SK-N-SH (cell line): ENCODE results near the gene ATP11A. TPM values are rescaled to one million over a fixed set of nuclear protein-coding genes. Genes with fewer than 3 reads are reported as not detected.

Source experiments
- CTCF ChIA-PET: fragments of 300-600, 350-600 bp; formaldehyde crosslinking; extraction: SDS; loops from one replicate; lab custom pipeline; 2021; lab: Yijun Ruan, JAX
- POLR2A ChIA-PET: fragments of 350-600 bp; sonication (Branson Sonifier 250); formaldehyde crosslinking; extraction: SDS; loops from one replicate; lab custom pipeline; 2020; ENCODE audit warnings: antibody characterized with exemption, inconsistent platforms; lab: Yijun Ruan, JAX
- DNase-seq: peaks from one replicate; pipeline ENCODE4 v3.0.0; 2012
- H2AFZ ChIP-seq: fragments of 200-600 bp; sonication (generic); 2 replicates; pipeline ENCODE4 v1.8.1; 2016; ENCODE audit warnings: antibody characterized with exemption, mild to moderate bottlenecking, low read depth
- H3F3A ChIP-seq: fragments of 200-600 bp; sonication (generic); replicated peaks from 2 replicates; pipeline ENCODE3; 2016; ENCODE audit warnings: antibody characterized with exemption, mild to moderate bottlenecking; ENCODE audit not compliant: insufficient read depth
- H3K27ac ChIP-seq, 2 experiments: fragments of 200-500 bp in 1 of 2; fragments of 200-600 bp in 1 of 2; sonication (Bioruptor generic) in 1 of 2; sonication (generic), shearing (Covaris generic) in 1 of 2; 2 replicates each; pipeline versions ENCODE4 v1.5.1 to v1.6.1; 2014 to 2016; ENCODE audit warnings: low read depth in 2 of 2, inconsistent platforms in 1 of 2, low read length in 1 of 2, mild to moderate bottlenecking in 1 of 2, mixed read lengths in 1 of 2
- H3K27me3 ChIP-seq: fragments of 200-600 bp; sonication (generic), shearing (Covaris generic); 2 replicates; pipeline ENCODE4 v1.6.1; 2016; ENCODE audit warnings: mixed run types; ENCODE audit not compliant: insufficient read depth
- H3K36me3 ChIP-seq, 2 experiments: fragments of 200-500 bp in 1 of 2; fragments of 200-600 bp in 1 of 2; sonication (Bioruptor generic) in 1 of 2; sonication (generic) in 1 of 2; replicated peaks in 1 of 2; 2 replicates each; pipeline versions ENCODE3 to v1.5.1; 2014 to 2016; ENCODE audit warnings: low read length in 1 of 2, mild to moderate bottlenecking in 1 of 2; ENCODE audit not compliant: insufficient read depth in 2 of 2, control insufficient read depth in 1 of 2
- H3K4me1 ChIP-seq, 2 experiments: fragments of 200-500 bp in 1 of 2; fragments of 200-600 bp in 1 of 2; sonication (Bioruptor generic) in 1 of 2; sonication (generic), shearing (Covaris generic) in 1 of 2; 2 replicates each; pipeline versions ENCODE4 v1.5.1 to v1.6.1; 2014 to 2016; ENCODE audit warnings: low read depth in 1 of 2, low read length in 1 of 2, mixed run types in 1 of 2; ENCODE audit not compliant: insufficient read depth in 2 of 2, control insufficient read depth in 1 of 2
- H3K4me2 ChIP-seq: fragments of 200-600 bp; sonication (generic), shearing (Covaris generic); 2 replicates; pipeline ENCODE4 v1.6.1; 2017; ENCODE audit warnings: mixed run types
- H3K4me3 ChIP-seq, 2 experiments: fragments of 200-500 bp in 1 of 2; fragments of 200-600 bp in 1 of 2; sonication (Bioruptor generic) in 1 of 2; sonication (generic), shearing (Covaris generic) in 1 of 2; 2 replicates each; pipeline versions ENCODE4 v1.5.1 to v1.8.1; 2014 to 2016; ENCODE audit warnings: low read depth in 2 of 2, inconsistent platforms in 1 of 2, low read length in 1 of 2, mild to moderate bottlenecking in 1 of 2, mixed read lengths in 1 of 2, moderate library complexity in 1 of 2
- H3K79me2 ChIP-seq: fragments of 200-600 bp; sonication (generic); 2 replicates; pipeline ENCODE4 v1.8.1; 2017; ENCODE audit warnings: mild to moderate bottlenecking; ENCODE audit not compliant: insufficient read depth
- H3K9ac ChIP-seq: fragments of 200-600 bp; sonication (generic); 2 replicates; pipeline ENCODE4 v1.6.1; 2017; ENCODE audit warnings: mixed run types
- H3K9me2 ChIP-seq: fragments of 200-600 bp; sonication (generic); 2 replicates; pipeline ENCODE4 v1.6.1; 2017; ENCODE audit warnings: mixed run types
- H3K9me3 ChIP-seq: fragments of 200-600 bp; sonication (generic); 2 replicates; pipeline ENCODE4 v1.6.1; 2017; ENCODE audit warnings: mixed run types, mild to moderate bottlenecking, moderate library complexity
- H4K20me1 ChIP-seq: fragments of 200-600 bp; sonication (generic); 2 replicates; pipeline ENCODE4 v1.6.1; 2017; ENCODE audit warnings: mild to moderate bottlenecking, mixed run types; ENCODE audit not compliant: insufficient read depth
- CHD2 ChIP-seq: fragments of 150-350 bp; IDR thresholded peaks from 2 replicates; pipeline ENCODE4 v1.6.1; 2018; ENCODE audit warnings: low read length; ENCODE audit not compliant: partially characterized antibody
- CTCF ChIP-seq: fragments of 200-600 bp; sonication (generic); IDR thresholded peaks from 2 replicates; pipeline ENCODE4 v1.6.1; 2017; ENCODE audit warnings: antibody characterized with exemption, mild to moderate bottlenecking, moderate library complexity
- FOXM1 ChIP-seq: IDR thresholded peaks from 2 replicates; pipeline ENCODE4 v1.4.0; 2012; ENCODE audit warnings: low read depth, mild to moderate bottlenecking
- NFIC ChIP-seq: IDR thresholded peaks from 2 replicates; pipeline ENCODE4 v1.4.0; 2012; ENCODE audit warnings: borderline replicate concordance
- NRF1 ChIP-seq: IDR thresholded peaks from 2 replicates; pipeline ENCODE4 v1.6.1; 2012; ENCODE audit warnings: low read depth, mild to moderate bottlenecking, low read length
- RAD21 ChIP-seq: IDR thresholded peaks from 2 replicates; pipeline ENCODE4 v1.6.1; 2012; ENCODE audit warnings: mild to moderate bottlenecking, low read length
- REST ChIP-seq: IDR thresholded peaks from 2 replicates; pipeline ENCODE4 v1.6.1; 2012; ENCODE audit warnings: mild to moderate bottlenecking, low read depth, low read length, moderate library complexity
- SIN3A ChIP-seq: IDR thresholded peaks from 2 replicates; pipeline ENCODE4 v1.6.1; 2012; ENCODE audit warnings: low read depth, mild to moderate bottlenecking, low read length, moderate library complexity, borderline replicate concordance
- TEAD4 ChIP-seq: IDR thresholded peaks from 2 replicates; pipeline ENCODE4 v1.4.0; 2012; ENCODE audit warnings: mild to moderate bottlenecking, borderline replicate concordance; ENCODE audit not compliant: insufficient read depth
- USF1 ChIP-seq: IDR thresholded peaks from 2 replicates; pipeline ENCODE4 v1.4.0; 2012; ENCODE audit warnings: low read depth, borderline replicate concordance
- WGBS: methylation state at CpG from one replicate; pipeline ENCODE4 v1.1.6; 2017; ENCODE audit warnings: low lambda C conversion rate; 5-methylcytosine and 5-hydroxymethylcytosine counted together
- polyA plus RNA-seq, 3 experiments: library from polyadenylated mRNA; depleted of rRNA; stranded (reverse); fragments of >200 nt; gene quantifications; 2 replicates each; pipeline ENCODE4 v1.2.3, GENCODE V29; 2012

The ATP11A gene
- polyA plus RNA-seq, 1 of the 3 experiments (the other 2 are of a cell fraction): 4.1 TPM

GRCh38 chr13:112851107-112852038, 161.5 kb downstream of the ATP11A start:
- no peaks in the 10 kb centered on the region for H3K9me3 ChIP-seq
- H2AFZ ChIP-seq: no peak overlapping the region
- no peak overlapping the region for H3K4me3 ChIP-seq
- TF ChIP-seq RAD21 (no peak), CHD2 (no peak), CTCF (no peak), NRF1 (no peak), TEAD4 (no peak), USF1 (no peak), SIN3A (no peak), NFIC (no peak), FOXM1 (no peak)
- DNase-seq: no peak
- H3K27me3 ChIP-seq: no peaks in the 10 kb centered on the region
- peaks cover 15 to 18% of the 10 kb centered on the region in 2 experiments for H3K36me3 ChIP-seq
- H3F3A ChIP-seq: no peaks in the 10 kb centered on the region
- H4K20me1 ChIP-seq: no peaks in the 10 kb centered on the region
- no peak overlapping the region for H3K9ac ChIP-seq
- peaks cover 0 to 3% of the 10 kb centered on the region in 2 experiments; a peak in 2 of 4 replicates for H3K4me1 ChIP-seq
- no peaks in the 10 kb centered on the region for H3K79me2 ChIP-seq
- CTCF ChIA-PET: interaction anchor here (1.3 kb wide), 1 partner anchor 245 kb away, joined by 4 read pairs; no protein-coding TSS in a partner anchor
- POLR2A ChIA-PET: no interaction called here
- WGBS: 97% methylated on average over 13 of the region's 13 CpGs
- no peak overlapping the region for H3K27ac ChIP-seq
- H3K4me2 ChIP-seq: no peak overlapping the region
- no peaks in the 10 kb centered on the region for H3K9me2 ChIP-seq

- Histone ChIP-seq H3K79me2 (no peaks in the 10 kb centered on the region), H3K9me2 (no peaks in the 10 kb centered on the region), H3K27me3 (no peaks in the 10 kb centered on the region), H3K36me3 (peaks cover 18 to 23% of the 10 kb centered on the region in 2 experiments), H3K4me2 (no peak overlapping the region), H3K4me3 (no peak overlapping the region), H3K27ac (no peak overlapping the region), H3K9me3 (no peaks in the 10 kb centered on the region), H2AFZ (no peak overlapping the region), H3K4me1 (peaks cover 0 to 3% of the 10 kb centered on the region in 2 experiments; a peak in 2 of 4 replicates), H3F3A (no peaks in the 10 kb centered on the region), H4K20me1 (no peaks in the 10 kb centered on the region), H3K9ac (no peak overlapping the region)
- TF ChIP-seq REST: no peak
- no peak for TF ChIP-seq USF1
- WGBS: 93% methylated on average over 10 of the region's 15 CpGs
- DNase-seq: no peak
- POLR2A ChIA-PET: no interaction called here
- CTCF ChIA-PET: interaction anchor here (1.2 to 1.3 kb wide), 2 partner anchors 22 to 246 kb away, joined by 3 to 4 read pairs; no protein-coding TSS in a partner anchor
Observed at GRCh38 chr13:112852392-112852791, 162.6 kb downstream of the ATP11A start.
